Hindlimb muscle (tissue), 1 donor: ENCODE data around the gene TPRG1L. TPM values are rescaled to one million over a fixed set of nuclear protein-coding genes. Genes with fewer than 3 reads are reported as not detected.
A peak's percentile ranks its signal among the peaks of the same experiment; 100 is the strongest.
"Not testable (repeated sequence)": the region's sequence is repeated elsewhere in the genome, so short reads cannot be mapped to it uniquely, and the experiment has no call there.

ENCODE experiments used
- DNase-seq: peaks from one replicate; pipeline ENCODE4 v3.0.0-alpha.2; 2013
- polyA plus RNA-seq: library from polyadenylated mRNA; unstranded; fragments of 120-200 nt; gene quantifications from one replicate; pipeline ENCODE4 v1.2.1, GENCODE V29; 2013; ENCODE audit not compliant: insufficient read length

TPRG1L gene
- polyA plus RNA-seq = 29.7 TPM

DNA sequence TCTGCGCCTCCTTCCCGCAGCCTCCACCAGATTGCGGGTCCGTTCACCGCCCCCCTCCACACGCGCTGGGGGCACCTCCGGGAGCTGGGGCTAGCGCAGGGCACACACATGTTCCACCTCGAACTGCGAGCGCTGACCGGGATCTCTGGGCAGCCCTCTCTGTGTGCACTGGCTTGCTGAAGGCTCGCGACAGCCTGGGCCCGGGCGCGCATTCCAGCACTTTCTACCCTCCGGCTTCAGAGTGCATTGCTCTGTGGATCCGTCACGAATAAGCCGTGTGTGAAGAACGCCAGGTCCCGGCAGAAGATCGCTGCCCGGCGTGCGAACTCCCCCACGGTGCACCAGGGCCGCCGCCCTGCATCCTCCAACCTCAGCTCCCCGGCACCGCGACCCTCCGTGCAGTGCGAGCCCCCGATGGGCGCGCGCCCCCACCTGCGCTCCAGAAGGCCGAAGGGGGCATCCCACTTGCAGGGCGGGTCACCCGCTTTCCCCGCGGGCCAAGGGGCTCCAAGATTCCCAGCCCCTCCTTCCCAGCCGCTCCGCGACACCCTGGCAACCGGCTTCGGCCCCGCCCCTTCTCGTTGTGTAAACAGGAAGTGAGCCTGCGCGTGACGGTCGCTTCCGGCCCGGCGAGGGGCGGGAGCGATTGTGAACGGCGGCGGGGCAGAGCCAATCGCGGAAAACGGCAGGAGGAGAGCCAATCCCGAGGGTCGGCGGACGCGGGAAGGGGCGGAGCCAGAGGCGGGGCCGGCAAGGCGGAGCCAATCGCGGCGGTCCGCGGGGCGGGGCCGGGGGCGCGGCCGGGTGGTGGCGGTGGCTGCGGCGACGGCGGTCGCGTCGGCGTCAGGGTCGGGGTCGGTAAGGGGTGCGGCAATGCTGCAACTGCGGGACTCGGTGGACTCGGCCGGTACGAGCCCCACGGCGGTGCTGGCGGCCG lies at the start of gene TPRG1L:
Gene TPRG1L, plus strand, starts transcription at position 816 of the 937 bp plus-strand sequence. Its CDS starts 58 bp downstream, at position 874.
- peak; percentile 97 for DNase-seq

DNA sequence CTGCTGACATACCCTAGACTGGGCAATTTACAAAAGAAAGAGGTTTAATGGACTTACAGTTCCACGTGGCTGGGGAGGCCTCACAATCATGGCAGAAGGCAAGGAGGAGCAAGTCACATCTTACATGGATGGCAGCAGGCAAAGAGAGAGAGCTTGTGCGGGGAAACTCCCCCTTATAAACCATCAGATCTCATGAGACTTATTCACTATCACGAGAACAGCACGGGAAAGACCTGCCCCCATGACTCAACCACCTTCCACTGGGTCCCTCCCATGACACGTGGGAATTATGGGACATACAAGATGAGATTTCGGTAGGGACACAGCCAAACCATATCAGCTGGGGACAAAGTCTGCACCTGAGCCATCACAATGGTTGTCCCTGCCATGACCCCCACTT lies 49.3 kb upstream of the TPRG1L start:
- DNase-seq = not testable (repeated sequence)

DNA sequence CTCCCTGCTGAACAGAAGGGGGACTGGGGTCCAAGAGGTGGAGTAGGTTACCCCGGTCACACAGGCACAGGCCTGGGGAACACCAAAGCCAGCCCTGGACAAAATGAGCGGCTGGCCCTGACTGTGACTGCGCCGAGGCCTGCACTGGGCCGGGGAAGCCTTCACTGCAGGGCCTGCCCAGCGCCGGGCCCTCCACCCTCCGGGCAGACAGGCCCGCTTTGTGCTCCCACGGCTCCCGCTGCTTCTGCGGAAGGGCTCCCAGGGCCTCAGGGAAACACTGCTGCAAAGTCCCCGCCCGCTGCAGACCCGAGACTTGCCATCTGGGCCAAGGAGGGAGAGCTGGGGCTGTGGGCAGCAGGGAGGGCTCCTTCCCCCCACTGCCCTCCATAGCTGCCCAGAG lies 48.8 kb upstream of the TPRG1L start:
- DNase-seq = no peak

DNA sequence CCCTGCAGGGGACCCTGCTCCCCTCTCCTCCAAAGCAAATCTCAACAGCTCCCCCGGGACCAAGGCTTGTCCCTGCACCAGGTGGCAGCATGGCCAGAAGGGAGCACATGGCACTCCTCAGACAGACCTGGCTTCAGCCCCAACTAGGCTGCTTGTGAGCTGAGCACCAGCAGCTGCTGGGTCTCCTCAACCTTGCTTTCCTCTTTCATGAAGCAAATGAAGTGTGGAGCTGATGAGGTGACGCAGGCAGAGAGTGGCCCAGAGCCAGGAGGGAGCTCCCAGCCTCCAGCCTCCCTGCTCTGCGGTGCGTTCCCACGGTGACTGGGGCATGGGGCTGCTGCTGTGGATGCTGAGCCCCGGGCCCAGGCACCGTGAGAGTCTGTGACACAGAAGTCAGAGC lies 47.5 kb upstream of the TPRG1L start:
- no peak for DNase-seq

DNA sequence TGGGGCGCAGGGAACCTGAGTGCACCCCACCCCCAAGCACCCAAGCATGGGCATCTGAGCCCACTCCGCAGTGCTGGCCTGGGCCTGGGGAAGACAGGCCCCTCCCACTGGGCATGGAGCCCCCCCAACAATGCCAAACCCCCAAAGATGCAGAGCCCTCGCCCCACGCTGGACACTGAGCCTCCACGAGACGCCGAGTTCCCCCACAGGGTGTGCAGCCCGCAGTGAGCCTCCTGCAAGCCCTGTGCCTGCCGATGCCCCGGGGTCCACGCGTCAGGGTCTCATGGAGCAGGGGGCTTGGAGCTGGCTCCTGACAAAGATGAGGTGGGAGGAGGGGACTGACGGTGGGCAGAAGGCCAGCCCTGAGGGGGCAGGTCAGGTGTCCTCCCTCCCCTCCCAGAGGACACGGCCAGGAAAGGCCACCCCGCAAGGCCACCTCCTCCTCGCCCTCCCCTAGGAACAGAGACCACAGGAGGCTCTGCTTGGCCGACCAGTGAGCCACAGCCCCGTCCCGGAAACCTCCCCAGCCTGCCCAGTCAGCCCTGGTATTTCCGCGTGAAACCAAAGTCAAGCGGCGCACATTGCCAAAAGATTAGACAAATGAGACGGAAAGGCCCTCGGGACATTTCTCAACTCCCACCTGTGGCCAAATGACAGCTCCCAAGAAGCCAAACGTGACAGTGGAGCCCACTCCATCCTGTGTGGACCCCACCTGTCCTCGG lies 46.9 kb upstream of the TPRG1L start:
- DNase-seq = no peak

DNA sequence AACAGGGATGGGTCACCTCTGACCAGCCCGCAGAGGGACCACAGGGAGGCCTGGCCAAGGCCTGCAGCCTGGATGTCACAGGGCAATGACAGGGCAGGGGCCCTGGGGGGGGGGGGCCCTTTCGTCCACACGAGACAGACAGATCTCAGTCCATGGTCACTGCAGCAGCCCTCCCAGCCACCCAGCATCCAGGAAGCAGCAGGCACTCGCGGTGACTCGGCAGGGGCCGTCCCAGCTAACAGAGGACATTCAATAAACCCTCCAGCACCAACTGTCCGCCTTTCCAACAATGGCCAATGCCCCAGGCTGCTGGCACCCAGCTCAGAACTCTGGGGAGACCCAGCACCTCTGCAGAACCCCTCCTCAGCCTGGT lies 46.4 kb upstream of the TPRG1L start:
- no peak for DNase-seq

DNA sequence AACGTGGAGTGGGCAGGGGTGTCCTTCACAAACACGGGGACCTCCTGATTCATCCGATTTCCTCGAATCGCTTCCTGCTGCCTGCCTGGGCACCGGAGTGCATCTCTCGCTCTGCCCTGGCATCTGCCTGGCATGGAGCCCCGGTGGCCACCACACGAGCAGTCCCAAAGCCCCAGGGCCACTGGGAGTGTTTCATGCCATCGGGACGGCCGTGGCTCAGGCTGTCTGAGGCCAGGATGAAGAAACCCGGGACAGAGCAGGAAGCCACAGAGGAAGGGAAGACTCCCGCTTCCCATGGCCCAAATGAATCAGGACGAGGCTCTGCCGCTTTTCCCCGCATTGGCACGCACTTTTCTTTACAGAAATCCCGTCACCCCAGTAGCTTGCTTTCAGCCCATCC lies 45.9 kb upstream of the TPRG1L start:
- DNase-seq = no peak

DNA sequence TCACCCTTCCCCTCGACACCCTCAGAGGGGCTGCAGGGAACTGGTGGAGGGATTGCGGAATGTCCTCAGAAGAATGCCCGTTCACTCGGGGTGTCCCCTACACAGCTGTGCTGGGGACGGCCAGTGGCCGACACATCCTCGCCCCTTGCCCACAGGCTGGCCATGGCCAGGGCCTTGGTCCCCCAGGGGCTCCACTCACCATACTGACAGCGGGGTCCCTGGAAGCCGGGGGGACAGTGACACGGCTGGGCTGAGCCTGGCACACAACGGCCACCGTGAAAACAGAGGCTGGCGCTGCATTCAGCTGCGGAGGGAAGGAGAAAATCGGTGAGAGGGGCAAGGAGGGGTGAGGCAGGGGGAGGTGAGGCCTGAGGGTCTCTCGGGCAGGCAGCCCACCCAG lies 45.2 kb upstream of the TPRG1L start:
- DNase-seq = no peak

DNA sequence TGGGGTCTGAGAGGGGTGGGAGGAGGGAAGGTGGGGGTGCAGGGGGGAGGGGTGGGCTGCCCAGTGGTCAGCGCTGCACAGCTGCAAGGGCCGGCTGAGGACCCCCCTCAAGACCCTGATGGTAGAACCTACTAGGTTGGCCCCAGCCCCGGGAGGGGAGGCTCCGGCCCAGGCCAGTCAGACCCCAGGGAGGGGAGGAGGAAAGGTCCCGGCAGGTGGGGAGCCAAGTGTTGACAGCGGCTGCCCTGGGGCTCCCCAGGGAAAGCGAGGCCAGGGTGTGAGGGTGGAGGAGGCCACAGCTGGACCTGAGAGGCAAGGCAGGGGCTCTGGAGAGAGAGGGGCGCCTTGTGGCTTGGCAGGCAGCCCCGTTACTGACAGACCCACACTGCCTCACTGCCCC lies 44.6 kb upstream of the TPRG1L start:
- DNase-seq = no peak

DNA sequence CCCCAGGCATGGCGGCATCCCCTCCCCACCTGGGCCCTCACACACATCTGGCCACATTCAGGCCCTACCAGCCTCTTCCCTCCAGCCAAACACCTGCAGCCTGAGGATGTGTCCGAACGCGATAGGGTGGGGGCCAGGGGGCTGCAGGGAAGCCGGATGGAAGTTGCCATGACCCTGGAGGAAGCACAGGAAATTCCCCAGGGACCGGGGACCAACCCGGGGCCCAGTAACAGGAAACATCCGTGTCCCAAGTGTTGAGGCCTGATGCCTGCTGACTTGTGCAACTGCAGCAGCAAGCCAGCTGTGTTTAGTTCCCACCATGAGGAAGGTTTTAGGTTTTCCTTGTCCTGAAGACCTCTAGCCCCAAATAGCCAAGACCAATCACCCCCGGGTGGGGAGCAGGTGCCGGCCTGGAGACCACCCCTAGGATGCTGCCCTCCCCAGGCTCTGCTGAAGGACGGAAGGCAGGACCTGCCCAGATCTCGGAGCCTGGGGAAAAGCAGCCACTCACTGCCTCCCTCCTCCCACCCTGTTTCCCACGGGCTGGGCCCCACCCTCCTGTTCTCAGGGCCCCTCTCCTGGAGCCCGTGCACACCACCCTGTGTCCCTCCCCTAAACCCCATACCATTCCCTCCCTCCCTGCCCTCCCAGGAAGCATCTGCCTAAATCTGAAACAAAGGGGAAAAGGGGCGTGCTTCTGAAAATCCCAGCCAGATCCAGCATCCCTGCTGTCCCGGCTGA lies 43.3 kb upstream of the TPRG1L start:
- no peak for DNase-seq

DNA sequence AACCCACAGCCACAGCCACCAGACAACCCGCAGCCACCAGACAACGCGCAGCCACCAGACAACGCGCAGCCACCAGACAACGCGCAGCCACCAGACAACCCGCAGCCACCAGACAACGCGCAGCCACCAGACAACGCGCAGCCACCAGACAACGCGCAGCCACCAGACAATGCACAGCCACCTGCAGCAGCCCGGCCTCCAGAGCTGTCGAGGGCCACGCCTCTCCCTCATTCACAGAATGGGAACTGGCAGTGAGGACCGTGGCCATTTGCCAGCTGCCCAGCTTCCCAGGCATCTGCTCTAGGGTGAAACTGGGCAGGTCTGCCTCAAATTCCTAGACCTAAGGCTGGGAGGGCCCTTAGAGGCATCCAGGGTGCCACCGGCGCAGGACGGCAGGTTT lies 41.1 kb upstream of the TPRG1L start:
- DNase-seq = not testable (repeated sequence)

DNA sequence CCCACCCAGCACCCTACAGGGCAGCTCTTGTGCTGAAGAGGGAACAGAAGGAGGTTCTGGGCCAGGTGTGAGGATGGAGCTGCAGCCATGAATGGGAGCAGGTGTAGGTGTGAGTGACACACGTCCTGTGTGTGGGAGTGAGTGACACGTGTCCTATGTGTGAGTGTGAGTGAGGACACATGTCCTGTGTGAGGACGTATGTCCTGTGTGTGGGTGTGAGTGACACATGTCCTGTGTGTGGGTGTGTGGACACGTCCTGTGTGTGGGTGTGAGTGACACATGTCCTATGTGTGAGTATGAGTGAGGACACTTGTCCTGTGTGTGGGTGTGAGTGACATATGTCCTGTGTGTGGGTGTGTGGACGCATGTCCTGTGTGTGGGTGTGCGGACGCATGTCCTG lies 39.9 kb upstream of the TPRG1L start:
- no peak for DNase-seq

DNA sequence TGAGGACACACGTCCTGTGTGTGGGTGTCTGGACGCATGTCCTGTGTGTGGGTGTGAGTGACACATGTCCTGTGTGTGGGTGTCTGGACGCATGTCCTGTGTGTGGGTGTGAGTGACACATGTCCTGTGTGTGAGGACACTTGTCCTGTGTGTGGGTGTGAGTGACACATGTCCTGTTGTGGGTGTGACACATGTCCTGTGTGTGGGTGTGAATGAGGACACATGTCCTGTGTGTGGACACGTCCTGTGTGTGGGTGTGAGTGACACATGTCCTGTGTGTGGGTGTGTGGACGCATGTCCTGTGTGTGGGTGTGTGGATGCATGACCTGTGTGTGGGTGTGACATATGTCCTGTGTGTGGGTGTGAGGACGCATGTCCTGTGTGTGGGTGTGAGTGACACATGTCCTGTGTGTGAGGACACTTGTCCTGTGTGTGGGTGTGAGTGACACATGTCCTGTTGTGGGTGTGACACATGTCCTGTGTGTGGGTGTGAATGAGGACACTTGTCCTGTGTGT lies 39.4 kb upstream of the TPRG1L start:
- not testable (repeated sequence) for DNase-seq

DNA sequence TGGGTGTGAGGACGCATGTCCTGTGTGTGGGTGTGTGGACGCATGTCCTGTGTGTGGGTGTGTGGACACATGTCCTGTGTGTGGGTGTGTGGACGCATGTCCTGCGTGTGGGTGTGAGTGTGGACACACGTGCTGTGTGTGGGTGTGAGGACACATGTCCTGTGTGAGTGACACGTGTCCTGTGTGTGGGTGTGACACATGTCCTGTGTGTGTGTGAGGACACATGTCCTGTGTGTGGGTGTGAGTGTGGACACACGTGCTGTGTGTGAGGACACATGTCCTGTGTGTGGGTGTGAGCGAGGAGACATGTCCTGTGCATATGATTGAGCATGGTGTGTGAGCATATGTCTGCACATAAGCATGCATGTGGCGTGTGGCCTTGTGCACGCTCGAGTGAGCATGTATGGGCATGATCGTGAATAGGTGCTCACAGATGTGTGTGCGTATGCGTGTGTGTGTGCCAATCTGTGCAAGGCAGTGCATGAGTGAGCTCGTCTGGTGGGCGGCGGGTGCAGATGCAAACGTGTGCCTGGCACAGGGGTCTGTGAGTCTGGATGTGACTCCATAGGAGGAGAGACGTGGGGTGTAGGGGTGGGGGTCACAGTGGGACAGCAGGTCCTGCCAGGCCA lies 38.8 kb upstream of the TPRG1L start:
- DNase-seq = no peak

DNA sequence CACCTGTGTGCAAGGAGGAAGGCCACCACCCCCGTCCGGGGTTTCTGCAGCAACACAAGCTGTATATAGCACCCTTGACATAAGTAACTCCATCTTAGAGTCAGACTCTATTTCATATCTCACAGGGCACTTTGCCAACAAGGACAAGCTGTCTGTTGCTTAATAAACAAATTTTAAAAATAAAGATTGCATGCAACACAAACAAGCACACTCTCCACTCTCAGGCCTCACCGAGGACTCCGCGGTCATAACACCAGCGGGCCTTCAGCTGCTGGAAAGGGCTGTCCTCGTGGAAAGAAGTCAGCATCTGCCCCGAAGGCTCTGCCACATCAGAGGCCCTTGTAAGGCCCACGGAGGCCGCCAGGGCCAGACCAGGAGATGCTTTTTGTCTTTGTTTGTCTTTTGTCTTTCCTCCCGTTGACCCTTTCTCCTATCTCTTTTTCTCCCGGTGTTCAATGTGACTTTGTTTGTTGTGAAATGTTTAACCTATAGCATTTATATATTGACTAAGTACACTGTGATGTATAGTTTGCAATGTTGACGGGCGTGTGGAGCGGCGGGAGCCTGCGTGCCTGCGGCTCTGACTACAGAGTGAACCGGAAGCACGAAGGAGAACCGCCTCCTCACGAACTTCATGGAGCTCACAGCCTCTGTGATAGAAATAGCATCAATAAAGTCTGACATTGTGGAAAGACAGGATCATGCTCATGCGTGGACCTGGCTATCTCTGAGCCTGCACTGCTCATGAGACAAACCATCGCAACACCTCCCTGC lies 37.6 kb upstream of the TPRG1L start:
- no peak for DNase-seq

DNA sequence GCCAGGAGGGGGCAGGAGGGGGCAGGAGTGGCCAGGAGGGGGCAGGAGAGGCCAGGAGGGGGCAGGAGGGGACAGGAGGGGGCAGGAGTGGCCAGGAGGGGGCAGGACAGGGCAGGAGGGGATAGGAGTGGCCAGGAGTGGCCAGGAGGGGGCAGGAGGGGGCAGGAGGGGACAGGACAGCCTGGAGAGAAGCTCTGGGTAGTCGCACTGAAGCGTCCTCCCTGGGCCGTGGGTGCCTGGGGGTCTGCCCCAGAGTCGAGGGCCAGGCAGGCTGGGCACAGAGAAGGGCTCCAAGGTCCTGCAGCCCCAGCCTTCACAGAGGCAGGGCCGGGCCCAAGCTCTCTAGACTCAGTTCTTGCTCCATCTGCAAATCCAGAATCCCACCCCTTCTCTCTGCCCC lies 36.4 kb upstream of the TPRG1L start:
- no peak for DNase-seq

DNA sequence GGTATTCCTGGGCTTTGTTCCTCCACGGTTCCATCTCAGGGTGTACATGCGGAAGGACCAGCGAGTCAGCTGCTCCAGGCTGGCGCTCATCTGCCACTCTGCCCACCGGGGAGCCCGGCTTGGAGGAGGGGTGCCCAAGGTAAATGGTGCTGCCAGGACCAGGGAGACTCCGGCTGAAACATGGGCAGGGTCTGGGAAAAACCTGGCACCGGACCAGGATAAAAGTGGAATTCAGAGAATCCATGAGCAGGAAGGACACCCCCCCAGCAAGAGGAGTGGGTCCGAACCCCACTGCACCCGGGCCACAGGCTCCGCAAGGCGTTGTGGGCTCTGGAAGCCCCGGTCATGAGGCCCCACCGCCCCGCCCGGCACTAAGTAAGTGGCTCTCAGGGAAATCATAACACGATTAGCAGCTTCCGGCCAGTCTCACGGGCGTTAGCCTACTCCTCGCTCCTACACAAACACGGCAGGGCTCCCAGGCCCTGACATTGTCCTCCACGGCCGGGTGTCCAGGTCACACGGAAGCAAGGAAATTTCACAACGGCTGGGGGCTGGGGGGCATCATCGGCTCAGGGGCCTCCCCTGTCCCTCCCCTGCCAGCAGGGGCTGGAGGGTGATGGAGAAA lies 34.6 kb upstream of the TPRG1L start:
- no peak for DNase-seq

DNA sequence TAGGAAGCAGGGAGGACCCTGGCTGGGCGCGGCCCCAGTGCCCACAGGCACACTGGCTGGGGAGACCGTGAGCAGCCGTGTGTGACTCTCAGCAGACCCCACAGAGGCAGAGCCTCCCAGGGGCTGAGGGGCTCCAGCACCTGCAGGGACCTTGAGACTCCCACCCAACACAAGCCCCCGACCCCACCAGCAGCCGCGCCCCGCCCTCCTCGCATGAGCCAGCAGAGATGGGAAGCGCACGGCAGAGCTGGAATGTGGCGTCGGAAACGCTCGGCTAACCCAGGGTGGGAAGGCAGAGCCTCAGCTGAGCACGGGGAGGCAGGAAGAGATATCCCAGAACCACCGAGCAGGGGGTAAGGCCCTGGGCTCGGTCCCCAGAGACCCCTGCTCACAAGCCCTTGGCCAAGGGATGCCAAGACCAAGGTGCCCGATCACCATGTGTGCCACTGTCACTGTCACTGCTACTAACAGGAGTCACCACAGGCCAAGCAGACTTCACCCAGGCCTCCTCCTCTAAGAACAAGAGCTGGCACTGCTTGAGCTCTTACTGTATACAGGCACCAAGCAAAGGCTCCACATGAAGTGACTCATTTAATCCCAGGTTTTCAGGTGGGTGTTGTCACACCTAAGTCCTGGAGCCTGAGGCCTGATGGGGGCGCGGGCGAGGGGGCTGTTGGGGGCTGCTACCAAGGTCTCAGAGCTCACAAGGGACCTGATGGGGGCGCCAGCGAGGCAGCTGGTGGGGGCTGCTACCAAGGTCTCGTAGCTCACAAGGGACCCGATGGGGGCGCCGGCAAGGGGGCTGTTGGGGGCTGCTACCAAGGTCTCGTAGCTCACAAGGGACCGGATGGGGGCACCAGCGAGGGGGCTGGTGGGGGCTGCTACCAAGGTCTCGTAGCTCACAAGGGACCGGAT lies 33.6 kb upstream of the TPRG1L start:
- DNase-seq = no peak

DNA sequence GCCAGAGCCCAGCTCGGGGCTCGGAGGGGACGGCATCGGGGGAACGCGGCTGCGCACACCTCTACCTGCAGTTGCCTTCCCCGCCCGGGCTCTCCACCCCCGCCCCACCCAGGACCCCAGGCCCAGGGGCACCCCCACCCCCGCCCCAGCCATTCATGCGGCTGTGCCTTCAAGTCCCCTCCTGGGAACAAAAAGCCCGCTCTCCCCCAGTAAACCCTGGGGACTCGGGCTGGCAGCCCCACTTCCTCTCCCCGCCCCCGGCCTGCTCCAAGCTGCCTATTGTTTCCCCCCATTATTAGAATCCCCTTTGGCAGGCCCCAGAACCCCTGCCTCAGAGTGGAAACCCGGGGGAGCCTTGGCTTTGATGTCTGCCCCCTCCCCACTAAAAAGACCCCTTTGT lies 31.5 kb upstream of the TPRG1L start:
- DNase-seq = no peak

DNA sequence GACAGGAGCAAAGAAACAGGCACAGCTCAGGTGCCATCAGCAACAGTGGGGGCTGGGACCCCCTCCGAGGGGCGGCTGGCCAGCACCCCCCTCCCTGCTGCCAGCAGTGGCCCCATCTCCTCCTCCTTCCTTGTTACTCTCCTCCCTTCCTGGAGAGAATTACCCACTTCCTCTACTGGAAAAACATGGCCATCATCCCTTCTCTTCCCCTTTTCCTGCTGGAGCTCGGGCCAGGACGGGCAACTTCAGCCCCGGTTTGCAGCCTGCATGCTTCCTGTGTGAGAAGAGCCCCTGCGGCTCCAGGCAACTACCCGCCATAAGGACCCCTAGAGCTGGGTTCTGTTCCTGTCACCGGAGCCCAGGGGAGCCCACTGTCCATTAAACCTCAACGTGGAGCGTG lies 31.1 kb upstream of the TPRG1L start:
- DNase-seq = no peak
